H9 (cell line): Measurements from ENCODE around the gene GALNT9. TPM values are rescaled to one million over a fixed set of nuclear protein-coding genes. Genes with fewer than 3 reads are reported as not detected.

Source experiments
- DNase-seq: peaks from one replicate; pipeline ENCODE4 v3.0.0-alpha.2; 2017
- H2AFZ ChIP-seq: one replicate; pipeline ENCODE4 v1.6.1; 2013; ENCODE audit warnings: mild to moderate bottlenecking, low read length, control low read depth, moderate library complexity
- H2AK5ac ChIP-seq: 2 replicates; pipeline ENCODE4 v1.6.1; 2013; ENCODE audit warnings: low read length, control low read depth, mixed read lengths; ENCODE audit not compliant: insufficient read length
- H2BK120ac ChIP-seq: one replicate; pipeline ENCODE4 v1.6.1; 2013; ENCODE audit warnings: low read depth, mild to moderate bottlenecking, low read length, control low read depth, inconsistent platforms; ENCODE audit not compliant: poor library complexity, severe bottlenecking
- H2BK12ac ChIP-seq: 2 replicates; pipeline ENCODE4 v1.6.1; 2013; ENCODE audit warnings: low read length, control low read depth, mixed read lengths, low read depth; ENCODE audit not compliant: insufficient read length
- H2BK15ac ChIP-seq: 2 replicates; pipeline ENCODE4 v1.6.1; 2013; ENCODE audit warnings: low read depth, low read length, control low read depth
- H2BK20ac ChIP-seq: one replicate; pipeline ENCODE4 v1.6.1; 2013; ENCODE audit warnings: low read depth, mild to moderate bottlenecking, low read length, control low read depth, inconsistent platforms; ENCODE audit not compliant: poor library complexity, severe bottlenecking
- H2BK5ac ChIP-seq: 2 replicates; pipeline ENCODE4 v1.6.1; 2013; ENCODE audit warnings: low read length, control low read depth, mixed read lengths; ENCODE audit not compliant: insufficient read length
- H3K14ac ChIP-seq: 2 replicates; pipeline ENCODE4 v1.6.1; 2013; ENCODE audit warnings: low read length, control low read depth; ENCODE audit not compliant: insufficient read depth
- H3K18ac ChIP-seq: 2 replicates; pipeline ENCODE4 v1.6.1; 2013; ENCODE audit warnings: low read depth, mild to moderate bottlenecking, mixed read lengths, low read length, control low read depth; ENCODE audit not compliant: insufficient read length
- H3K23ac ChIP-seq: 2 replicates; pipeline ENCODE4 v1.6.1; 2013; ENCODE audit warnings: low read length, control low read depth, mixed read lengths, low read depth; ENCODE audit not compliant: insufficient read length
- H3K23me2 ChIP-seq: 2 replicates; pipeline ENCODE4 v1.6.1; 2013; ENCODE audit warnings: low read depth, mild to moderate bottlenecking, mixed read lengths, low read length, control low read depth; ENCODE audit not compliant: insufficient read length, poor library complexity, severe bottlenecking
- H3K27ac ChIP-seq: 2 replicates; pipeline ENCODE4 v1.5.1; 2013; ENCODE audit warnings: low read length, control low read depth, mixed read lengths, low read depth; ENCODE audit not compliant: insufficient read length
- H3K27me3 ChIP-seq: 2 replicates; pipeline ENCODE4 v1.6.1; 2013; ENCODE audit warnings: low read length, control low read depth, inconsistent platforms; ENCODE audit not compliant: insufficient read depth
- H3K4ac ChIP-seq: 2 replicates; pipeline ENCODE4 v1.6.1; 2013; ENCODE audit warnings: low read depth, mild to moderate bottlenecking, control low read depth, inconsistent platforms, low read length, moderate library complexity
- H3K4me1 ChIP-seq: 2 replicates; pipeline ENCODE4 v1.6.1; 2013; ENCODE audit warnings: low read length, control low read depth, inconsistent platforms; ENCODE audit not compliant: insufficient read depth
- H3K4me2 ChIP-seq: 2 replicates; pipeline ENCODE4 v1.6.1; 2013; ENCODE audit warnings: low read length, control low read depth, mixed read lengths; ENCODE audit not compliant: insufficient read length, insufficient read depth
- H3K56ac ChIP-seq: 2 replicates; pipeline ENCODE4 v1.6.1; 2013; ENCODE audit warnings: low read depth, mild to moderate bottlenecking, mixed read lengths, low read length, control low read depth; ENCODE audit not compliant: insufficient read length
- H3K79me1 ChIP-seq: 2 replicates; pipeline ENCODE4 v1.6.1; 2013; ENCODE audit warnings: low read depth, mild to moderate bottlenecking, moderate library complexity, low read length, control low read depth, inconsistent platforms; ENCODE audit not compliant: insufficient read depth, poor library complexity, severe bottlenecking
- H3K79me2 ChIP-seq: 2 replicates; pipeline ENCODE4 v1.6.1; 2013; ENCODE audit warnings: low read length, control low read depth, inconsistent platforms; ENCODE audit not compliant: insufficient read depth
- H3K9ac ChIP-seq: 2 replicates; pipeline ENCODE4 v1.6.1; 2013; ENCODE audit warnings: low read length, control low read depth, mixed read lengths; ENCODE audit not compliant: insufficient read length; ENCODE audit errors: extremely low read depth
- H3K9me3 ChIP-seq: one replicate; pipeline ENCODE4 v1.6.1; 2013; ENCODE audit warnings: low read depth, low read length, inconsistent platforms; ENCODE audit not compliant: control insufficient read depth
- H3T11ph ChIP-seq: one replicate; pipeline ENCODE4 v1.6.1; 2013; ENCODE audit warnings: mild to moderate bottlenecking, low read length, control low read depth, inconsistent platforms
- H4K20me1 ChIP-seq: one replicate; pipeline ENCODE4 v1.6.1; 2013; ENCODE audit not compliant: control insufficient read depth, insufficient read length, insufficient read depth
- H4K5ac ChIP-seq: 2 replicates; pipeline ENCODE4 v1.6.1; 2013; ENCODE audit warnings: low read depth, mild to moderate bottlenecking, mixed read lengths, low read length, control low read depth; ENCODE audit not compliant: insufficient read length
- H4K8ac ChIP-seq: replicated peaks from 2 replicates; pipeline ENCODE4 v1.6.1; 2013; ENCODE audit warnings: low read length, control low read depth, mixed read lengths, low read depth; ENCODE audit not compliant: insufficient read length
- H4K91ac ChIP-seq: 2 replicates; pipeline ENCODE4 v1.6.1; 2013; ENCODE audit warnings: low read depth, mild to moderate bottlenecking, moderate library complexity, mixed read lengths, low read length, control low read depth; ENCODE audit not compliant: insufficient read length
- H3K27ac Mint-ChIP-seq, 3 experiments: 2 replicates in 2 of 3; 3 replicates in 1 of 3; pipeline ENCODE4 v1.8.0; 2020 to 2021; ENCODE audit warnings: mixed read lengths in 3 of 3, mild to moderate bottlenecking in 1 of 3, moderate library complexity in 1 of 3
- H3K27me3 Mint-ChIP-seq: 2 replicates; pipeline ENCODE4 v1.8.0; 2021; ENCODE audit warnings: low read depth, mild to moderate bottlenecking, moderate library complexity, mixed read lengths
- H3K36me3 Mint-ChIP-seq, 3 experiments: 2 replicates in 2 of 3; 3 replicates in 1 of 3; pipeline ENCODE4 v1.8.0; 2020 to 2021; ENCODE audit warnings: low read depth in 3 of 3, mixed read lengths in 3 of 3; ENCODE audit not compliant: insufficient read depth in 1 of 3
- H3K4me1 Mint-ChIP-seq, 2 experiments: 2 replicates each; pipeline ENCODE4 v1.8.0; 2020; ENCODE audit warnings: mixed read lengths in 2 of 2
- H3K4me3 Mint-ChIP-seq, 2 experiments: 2 replicates in 1 of 2; 3 replicates in 1 of 2; pipeline ENCODE4 v1.8.0; 2020 to 2021; ENCODE audit warnings: mild to moderate bottlenecking in 2 of 2, mixed read lengths in 2 of 2, moderate library complexity in 1 of 2
- H3K9me3 Mint-ChIP-seq, 2 experiments: 2 replicates in 1 of 2; 3 replicates in 1 of 2; pipeline ENCODE4 v1.8.0; 2020; ENCODE audit warnings: mild to moderate bottlenecking in 2 of 2, mixed read lengths in 2 of 2, moderate library complexity in 1 of 2
- WGBS: extraction: QIAGEN DNeasy Blood & Tissue Kit; methylation state at CpG from one replicate; pipeline ENCODE4 v1.1.7; 2013; ENCODE audit warnings: missing lambda C conversion rate, low lambda C conversion rate, mixed read lengths; ENCODE audit not compliant: insufficient read length; ENCODE audit errors: extremely low coverage; 5-methylcytosine and 5-hydroxymethylcytosine counted together
- total RNA-seq: library from RNA; stranded (reverse); gene quantifications from 2 replicates; pipeline ENCODE4 v1.2.1, GENCODE V29; 2021
- TF ChIP-seq, protein P1 (sequence below): fragments of 200-600 bp; sonication (generic); conservative IDR thresholded peaks from 3 replicates; pipeline ENCODE4 v1.8.0; 2021; ENCODE audit warnings: antibody characterized with exemption, mild to moderate bottlenecking

GALNT9 gene
- total RNA-seq, 1 experiment from 2014 or later: 0.35 TPM

DNA sequence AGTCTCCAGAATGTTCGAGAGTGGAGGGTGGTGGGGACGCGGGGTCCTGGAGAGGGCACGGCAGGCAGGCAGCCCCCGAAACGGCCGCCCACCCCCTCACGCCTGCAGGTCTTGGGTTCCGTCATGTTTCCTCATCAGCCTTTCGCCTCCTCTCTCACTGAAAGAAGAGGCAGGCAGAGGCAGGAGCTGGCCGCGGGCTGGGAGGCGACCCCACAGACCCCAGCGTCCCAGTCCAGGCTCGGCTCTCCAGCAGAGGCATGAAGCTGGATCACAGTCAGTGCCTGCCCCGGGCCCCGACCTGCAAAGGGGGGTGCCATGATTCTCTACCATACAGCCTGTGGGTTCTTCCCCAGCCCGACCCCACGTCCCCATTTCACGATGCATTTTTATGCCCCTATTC, 13.4 kb downstream of the GALNT9 start:
- Histone ChIP-seq H2BK5ac (no peak overlapping the region), H3K56ac (no peak overlapping the region)
- no peak for DNase-seq

More for the DNA sequence above, 13.4 kb downstream of the GALNT9 start:
- H3K14ac ChIP-seq: no peak overlapping the region
- no peak overlapping the region for H3K23ac ChIP-seq
- H3K18ac ChIP-seq: no peak overlapping the region
- no CpG with 5 or more reads among the region's 20 CpGs for WGBS
- H2BK20ac ChIP-seq: no peak overlapping the region
- H4K5ac ChIP-seq: no peak overlapping the region
- H3K9me3 ChIP-seq: peaks cover 6% of the 10 kb centered on the region
- no peak overlapping the region for H3K4me2 ChIP-seq
- no peaks in the 10 kb centered on the region for H3K79me2 ChIP-seq
- no peaks in the 10 kb centered on the region for H3K4me1 ChIP-seq
- no peak overlapping the region for H3T11ph ChIP-seq
- no peak overlapping the region for H4K8ac ChIP-seq
- H3K9ac ChIP-seq: no peak overlapping the region
- H3K27me3 ChIP-seq: no peaks in the 10 kb centered on the region; the same call in 1 of the 2 replicates
- Mint-ChIP-seq H3K4me1 (no peaks in the 10 kb centered on the region), H3K36me3 (peaks cover 0 to 4% (median 0%) of the 10 kb centered on the region in 3 experiments; a peak in 2 of 7 replicates), H3K27me3 (peaks cover 72% of the 10 kb centered on the region), H3K4me3 (no peak overlapping the region), H3K27ac (no peak overlapping the region), H3K9me3 (peaks cover 12 to 14% of the 10 kb centered on the region in 2 experiments; a peak in 4 of 5 replicates)
- TF ChIP-seq, protein P1, sequence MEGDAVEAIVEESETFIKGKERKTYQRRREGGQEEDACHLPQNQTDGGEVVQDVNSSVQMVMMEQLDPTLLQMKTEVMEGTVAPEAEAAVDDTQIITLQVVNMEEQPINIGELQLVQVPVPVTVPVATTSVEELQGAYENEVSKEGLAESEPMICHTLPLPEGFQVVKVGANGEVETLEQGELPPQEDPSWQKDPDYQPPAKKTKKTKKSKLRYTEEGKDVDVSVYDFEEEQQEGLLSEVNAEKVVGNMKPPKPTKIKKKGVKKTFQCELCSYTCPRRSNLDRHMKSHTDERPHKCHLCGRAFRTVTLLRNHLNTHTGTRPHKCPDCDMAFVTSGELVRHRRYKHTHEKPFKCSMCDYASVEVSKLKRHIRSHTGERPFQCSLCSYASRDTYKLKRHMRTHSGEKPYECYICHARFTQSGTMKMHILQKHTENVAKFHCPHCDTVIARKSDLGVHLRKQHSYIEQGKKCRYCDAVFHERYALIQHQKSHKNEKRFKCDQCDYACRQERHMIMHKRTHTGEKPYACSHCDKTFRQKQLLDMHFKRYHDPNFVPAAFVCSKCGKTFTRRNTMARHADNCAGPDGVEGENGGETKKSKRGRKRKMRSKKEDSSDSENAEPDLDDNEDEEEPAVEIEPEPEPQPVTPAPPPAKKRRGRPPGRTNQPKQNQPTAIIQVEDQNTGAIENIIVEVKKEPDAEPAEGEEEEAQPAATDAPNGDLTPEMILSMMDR: no peak
- H4K20me1 ChIP-seq: no peaks in the 10 kb centered on the region
- no peak overlapping the region for H3K27ac ChIP-seq
- no peak overlapping the region for H2AK5ac ChIP-seq
- no peak overlapping the region for H3K4ac ChIP-seq
- H3K23me2 ChIP-seq: no peaks in the 10 kb centered on the region
- no peak overlapping the region for H2BK15ac ChIP-seq
- no peaks in the 10 kb centered on the region for H3K79me1 ChIP-seq
- no peak overlapping the region for H4K91ac ChIP-seq
- no peak overlapping the region for H2AFZ ChIP-seq
- H2BK12ac ChIP-seq: no peak overlapping the region
- no peak overlapping the region for H2BK120ac ChIP-seq
